ENCODE data around the gene IGF1. TPM values are rescaled to one million over a fixed set of nuclear protein-coding genes. Genes with fewer than 3 reads are reported as not detected.

The IGF1 gene
- total RNA-seq, 1 donor from 2014 or later = not detected

GRCh38 chr12:102508052-102508451 is 27.7 kb upstream of the IGF1 start:
- TF ChIP-seq CTCF (IDR thresholded peaks at IDR 0.05; ENCODE audit: partially characterized antibody, unreplicated experiment) = no peak
- Mint-ChIP-seq H3K4me1 (ENCODE audit: low read depth, unreplicated experiment) (no peaks in the 10 kb centered on the region), H3K36me3 (ENCODE audit: unreplicated experiment) (no peaks in the 10 kb centered on the region), H3K27ac (ENCODE audit: unreplicated experiment) (no peak overlapping the region), H3K9me3 (ENCODE audit: unreplicated experiment) (no peaks in the 10 kb centered on the region), H3K4me3 (ENCODE audit: unreplicated experiment) (no peak overlapping the region), H3K27me3 (ENCODE audit: unreplicated experiment) (peaks cover 1% of the 10 kb centered on the region)
- no peak for DNase-seq

GRCh38 chr12:102507301-102507700 is 26.9 kb upstream of the IGF1 start:
- no peak overlapping the region for H3K4me3 Mint-ChIP-seq (ENCODE audit: unreplicated experiment)
- no peaks in the 10 kb centered on the region for H3K9me3 Mint-ChIP-seq (ENCODE audit: unreplicated experiment)
- no peak overlapping the region for H3K27ac Mint-ChIP-seq (ENCODE audit: unreplicated experiment)
- no peaks in the 10 kb centered on the region for H3K4me1 Mint-ChIP-seq (ENCODE audit: low read depth, unreplicated experiment)
- no peak for DNase-seq
- H3K36me3 Mint-ChIP-seq (ENCODE audit: unreplicated experiment) = no peaks in the 10 kb centered on the region
- no peak for TF ChIP-seq CTCF (IDR thresholded peaks at IDR 0.05; ENCODE audit: partially characterized antibody, unreplicated experiment)
- no peaks in the 10 kb centered on the region for H3K27me3 Mint-ChIP-seq (ENCODE audit: unreplicated experiment)

GRCh38 chr12:102504871-102505270 is 24.5 kb upstream of the IGF1 start:
- Mint-ChIP-seq H3K36me3 (ENCODE audit: unreplicated experiment) (no peaks in the 10 kb centered on the region), H3K27me3 (ENCODE audit: unreplicated experiment) (no peaks in the 10 kb centered on the region), H3K4me3 (ENCODE audit: unreplicated experiment) (no peak overlapping the region), H3K4me1 (ENCODE audit: low read depth, unreplicated experiment) (no peaks in the 10 kb centered on the region), H3K27ac (ENCODE audit: unreplicated experiment) (no peak overlapping the region), H3K9me3 (ENCODE audit: unreplicated experiment) (no peaks in the 10 kb centered on the region)
- no peak for TF ChIP-seq CTCF (IDR thresholded peaks at IDR 0.05; ENCODE audit: partially characterized antibody, unreplicated experiment)
- DNase-seq = no peak

- no peak overlapping the region for H3K4me3 Mint-ChIP-seq (ENCODE audit: unreplicated experiment)
- no peak for TF ChIP-seq CTCF (IDR thresholded peaks at IDR 0.05; ENCODE audit: partially characterized antibody, unreplicated experiment)
- H3K4me1 Mint-ChIP-seq (ENCODE audit: low read depth, unreplicated experiment) = no peaks in the 10 kb centered on the region
- no peaks in the 10 kb centered on the region for H3K27me3 Mint-ChIP-seq (ENCODE audit: unreplicated experiment)
- H3K9me3 Mint-ChIP-seq (ENCODE audit: unreplicated experiment) = no peaks in the 10 kb centered on the region
- H3K36me3 Mint-ChIP-seq (ENCODE audit: unreplicated experiment) = no peaks in the 10 kb centered on the region
- H3K27ac Mint-ChIP-seq (ENCODE audit: unreplicated experiment) = no peak overlapping the region
- no peak for DNase-seq
Measured at GRCh38 chr12:102504280-102504679, 23.9 kb upstream of the IGF1 start.

GRCh38 chr12:102503831-102504230 is 23.5 kb upstream of the IGF1 start:
- TF ChIP-seq CTCF (IDR thresholded peaks at IDR 0.05; ENCODE audit: partially characterized antibody, unreplicated experiment) = no peak
- no peaks in the 10 kb centered on the region for H3K9me3 Mint-ChIP-seq (ENCODE audit: unreplicated experiment)
- no peak for DNase-seq
- H3K4me1 Mint-ChIP-seq (ENCODE audit: low read depth, unreplicated experiment) = no peaks in the 10 kb centered on the region
- no peaks in the 10 kb centered on the region for H3K27me3 Mint-ChIP-seq (ENCODE audit: unreplicated experiment)
- H3K27ac Mint-ChIP-seq (ENCODE audit: unreplicated experiment) = no peak overlapping the region
- no peak overlapping the region for H3K4me3 Mint-ChIP-seq (ENCODE audit: unreplicated experiment)
- H3K36me3 Mint-ChIP-seq (ENCODE audit: unreplicated experiment) = no peaks in the 10 kb centered on the region
